BJ (cell line): Measurements from ENCODE around the gene COL6A3. TPM values are rescaled to one million over a fixed set of nuclear protein-coding genes. Genes with fewer than 3 reads are reported as not detected.

Source experiments
- CTCF ChIA-PET: fragments of 350-600 bp; formaldehyde crosslinking; extraction: SDS; loops from one replicate; lab custom pipeline; 2021; ENCODE audit warnings: antibody characterized with exemption, inconsistent platforms; lab: Yijun Ruan, JAX
- POLR2A ChIA-PET: fragments of 300-600 bp; sonication (Branson Sonifier 250); formaldehyde crosslinking; extraction: SDS; loops from one replicate; lab custom pipeline; 2021; ENCODE audit warnings: antibody characterized with exemption; lab: Charles Lee
- DNase-seq: peaks from one replicate; pipeline ENCODE4 v3.0.0-alpha.2; 2011; ENCODE audit warnings: low read depth
- H3K27me3 ChIP-seq: 2 replicates; pipeline ENCODE4 v1.6.0; 2011; ENCODE audit warnings: low read length; ENCODE audit not compliant: control insufficient read depth, insufficient read depth
- H3K36me3 ChIP-seq: 2 replicates; pipeline ENCODE4 v1.5.1; 2011; ENCODE audit warnings: low read length; ENCODE audit not compliant: control insufficient read depth, insufficient read depth
- H3K4me3 ChIP-seq: 2 replicates; pipeline ENCODE4 v1.5.1; 2011; ENCODE audit warnings: low read depth, mild to moderate bottlenecking, control low read depth, low read length
- CTCF ChIP-seq: IDR thresholded peaks from 2 replicates; pipeline ENCODE4 v1.5.1; 2011; ENCODE audit warnings: low read depth, mild to moderate bottlenecking, control low read depth, inconsistent platforms, low read length, moderate library complexity; ENCODE audit not compliant: insufficient read depth
- polyA plus RNA-seq: library from polyadenylated mRNA; depleted of rRNA; stranded (reverse); fragments of >200 nt; gene quantifications from 2 replicates; pipeline ENCODE4 v1.2.3, GENCODE V29; 2011

The COL6A3 gene
- polyA plus RNA-seq, 1 experiment, result 695 TPM

- ChIA-PET CTCF (interaction anchor here (0.7 to 4.2 kb wide), 9 partner anchors 10 to 349 kb away, joined by 3 to 17 read pairs (median 4); no protein-coding TSS in a partner anchor), POLR2A (no interaction called here)
Observed at GRCh38 chr2:237441605-237442274, 27.8 kb upstream of the COL6A3 start.

GRCh38 chr2:237440819-237441281, 26.9 kb upstream of the COL6A3 start:
- ChIA-PET CTCF (interaction anchor here (0.8 to 4.2 kb wide), 6 partner anchors 11 to 348 kb away, joined by 3 to 17 read pairs (median 4); no protein-coding TSS in a partner anchor), POLR2A (no interaction called here)
- Histone ChIP-seq H3K27me3 (no peaks in the 10 kb centered on the region), H3K36me3 (no peaks in the 10 kb centered on the region), H3K4me3 (no peak overlapping the region)
- no peak for TF ChIP-seq CTCF
- no peak for DNase-seq

More at GRCh38 chr2:237441605-237442274, 27.8 kb upstream of the COL6A3 start:
- Histone ChIP-seq H3K4me3 (no peak overlapping the region), H3K27me3 (no peaks in the 10 kb centered on the region), H3K36me3 (no peaks in the 10 kb centered on the region)
- TF ChIP-seq CTCF, result no peak
- DNase-seq, result no peak

- no peak for DNase-seq
- ChIA-PET POLR2A (no interaction called here), CTCF (no interaction called here)
- Histone ChIP-seq H3K4me3 (no peak overlapping the region), H3K36me3 (no peaks in the 10 kb centered on the region), H3K27me3 (no peaks in the 10 kb centered on the region)
- TF ChIP-seq CTCF, result no peak
Observed at GRCh38 chr2:237438080-237438940, 24.3 kb upstream of the COL6A3 start.

- Histone ChIP-seq H3K27me3 (no peaks in the 10 kb centered on the region), H3K36me3 (no peaks in the 10 kb centered on the region), H3K4me3 (no peak overlapping the region)
- DNase-seq, result no peak
- ChIA-PET CTCF (interaction anchor here (0.8 to 1.9 kb wide), 2 partner anchors 34 to 38 kb away, joined by 3 to 6 read pairs; no protein-coding TSS in a partner anchor), POLR2A (no interaction called here)
- TF ChIP-seq CTCF, result no peak
Observed at GRCh38 chr2:237437566-237437965, 23.6 kb upstream of the COL6A3 start.
